ENCODE data around the gene AKTIP.
A peak's percentile ranks its signal among the peaks of the same experiment; 100 is the strongest.

The AKTIP gene

DNA sequence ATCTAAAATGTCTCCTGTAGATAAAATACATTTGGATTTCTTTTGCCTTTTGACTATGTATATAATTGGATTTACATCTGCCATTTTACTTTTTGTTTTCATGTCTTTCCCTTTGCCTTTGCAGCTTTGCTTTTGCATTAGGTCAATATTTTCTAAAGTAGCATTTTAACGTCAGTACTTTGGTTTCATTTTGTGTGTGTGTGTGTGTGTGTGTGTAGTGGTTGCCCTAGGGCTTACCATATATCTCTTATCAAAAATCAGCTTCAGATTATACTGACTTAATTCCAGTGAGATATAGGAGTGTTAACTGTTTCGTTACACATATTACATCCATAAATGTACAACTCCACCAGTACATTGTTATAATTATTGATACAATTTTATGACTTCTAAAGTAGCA lies 26.1 kb downstream of the AKTIP start:
- TF ChIP-seq, protein P1, sequence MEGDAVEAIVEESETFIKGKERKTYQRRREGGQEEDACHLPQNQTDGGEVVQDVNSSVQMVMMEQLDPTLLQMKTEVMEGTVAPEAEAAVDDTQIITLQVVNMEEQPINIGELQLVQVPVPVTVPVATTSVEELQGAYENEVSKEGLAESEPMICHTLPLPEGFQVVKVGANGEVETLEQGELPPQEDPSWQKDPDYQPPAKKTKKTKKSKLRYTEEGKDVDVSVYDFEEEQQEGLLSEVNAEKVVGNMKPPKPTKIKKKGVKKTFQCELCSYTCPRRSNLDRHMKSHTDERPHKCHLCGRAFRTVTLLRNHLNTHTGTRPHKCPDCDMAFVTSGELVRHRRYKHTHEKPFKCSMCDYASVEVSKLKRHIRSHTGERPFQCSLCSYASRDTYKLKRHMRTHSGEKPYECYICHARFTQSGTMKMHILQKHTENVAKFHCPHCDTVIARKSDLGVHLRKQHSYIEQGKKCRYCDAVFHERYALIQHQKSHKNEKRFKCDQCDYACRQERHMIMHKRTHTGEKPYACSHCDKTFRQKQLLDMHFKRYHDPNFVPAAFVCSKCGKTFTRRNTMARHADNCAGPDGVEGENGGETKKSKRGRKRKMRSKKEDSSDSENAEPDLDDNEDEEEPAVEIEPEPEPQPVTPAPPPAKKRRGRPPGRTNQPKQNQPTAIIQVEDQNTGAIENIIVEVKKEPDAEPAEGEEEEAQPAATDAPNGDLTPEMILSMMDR (conservative IDR thresholded peaks at IDR 0.05) = no peak
- TF ChIP-seq ZFX (IDR thresholded peaks at IDR 0.05) = no peak
- no peak overlapping the region for H3K27ac ChIP-seq

DNA sequence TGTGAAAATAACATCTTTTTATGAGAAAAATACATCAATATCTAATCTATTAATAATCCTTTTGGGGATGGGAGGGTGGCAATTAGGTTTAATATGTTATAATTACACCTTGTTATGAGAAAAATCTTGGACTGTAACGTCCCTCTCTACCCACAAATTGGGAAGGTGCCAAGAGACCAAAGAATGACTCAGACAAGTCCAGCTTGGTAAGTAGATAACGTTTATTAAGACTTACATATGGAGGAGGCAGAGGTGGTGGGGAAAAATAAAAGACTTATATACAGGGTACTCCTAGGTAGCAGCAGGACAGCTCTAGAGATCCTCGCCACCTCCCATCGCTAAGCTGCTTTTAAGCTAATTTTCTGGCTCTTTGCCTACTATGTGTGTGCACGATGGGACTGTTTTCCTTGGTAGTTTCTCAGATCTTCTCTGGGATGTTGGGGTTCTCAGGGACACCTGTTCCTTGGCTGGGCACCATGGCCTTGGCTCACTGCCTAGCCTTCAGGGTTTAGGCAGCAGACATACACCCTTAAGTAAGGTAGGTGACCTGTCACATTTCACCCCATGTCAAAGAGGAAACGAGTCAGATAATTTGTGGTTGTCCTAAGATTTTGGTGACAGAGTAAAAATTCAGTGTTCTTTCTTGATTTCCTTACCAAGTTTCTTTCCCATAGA lies 37.3 kb downstream of the AKTIP start:
- H3K27ac ChIP-seq = peak overlapping the region; percentile 70
- TF ChIP-seq, protein P1 (conservative IDR thresholded peaks at IDR 0.05) = no peak
- TF ChIP-seq ZFX (IDR thresholded peaks at IDR 0.05) = no peak

GRCh38 chr16:53458635-53459034 lies 44.4 kb downstream of the AKTIP start:
- H3K27ac ChIP-seq = no peak overlapping the region
- TF ChIP-seq, protein P1 (conservative IDR thresholded peaks at IDR 0.05) = no peak
- no peak for TF ChIP-seq ZFX (IDR thresholded peaks at IDR 0.05)

DNA sequence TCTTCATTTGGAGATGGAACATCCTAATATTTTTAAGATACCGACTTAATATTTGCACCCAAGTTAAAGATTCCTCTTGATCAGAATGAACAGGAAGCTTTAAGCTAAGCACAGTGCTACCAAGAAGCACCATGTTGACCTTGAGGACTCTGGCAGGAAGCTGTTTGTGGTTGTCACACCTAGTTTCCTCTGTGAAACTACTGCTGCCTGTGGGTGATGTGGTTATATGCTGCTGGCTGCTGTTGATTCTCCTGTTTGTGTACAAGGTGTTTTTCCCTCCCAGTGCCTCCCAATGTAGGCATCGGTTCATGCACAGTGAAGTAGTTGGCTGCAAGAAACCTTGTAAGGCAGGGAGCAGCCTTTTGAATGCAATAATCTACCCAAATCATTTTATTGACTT lies 45.3 kb downstream of the AKTIP start:
- H3K27ac ChIP-seq = no peak overlapping the region
- TF ChIP-seq, protein P1 (conservative IDR thresholded peaks at IDR 0.05) = no peak
- TF ChIP-seq ZFX (IDR thresholded peaks at IDR 0.05) = no peak

- no peak overlapping the region for H3K27ac ChIP-seq
- TF ChIP-seq ZFX (IDR thresholded peaks at IDR 0.05) = no peak
- TF ChIP-seq, protein P1 (conservative IDR thresholded peaks at IDR 0.05) = no peak
Measured at GRCh38 chr16:53456625-53457024, 46.4 kb downstream of the AKTIP start.

DNA sequence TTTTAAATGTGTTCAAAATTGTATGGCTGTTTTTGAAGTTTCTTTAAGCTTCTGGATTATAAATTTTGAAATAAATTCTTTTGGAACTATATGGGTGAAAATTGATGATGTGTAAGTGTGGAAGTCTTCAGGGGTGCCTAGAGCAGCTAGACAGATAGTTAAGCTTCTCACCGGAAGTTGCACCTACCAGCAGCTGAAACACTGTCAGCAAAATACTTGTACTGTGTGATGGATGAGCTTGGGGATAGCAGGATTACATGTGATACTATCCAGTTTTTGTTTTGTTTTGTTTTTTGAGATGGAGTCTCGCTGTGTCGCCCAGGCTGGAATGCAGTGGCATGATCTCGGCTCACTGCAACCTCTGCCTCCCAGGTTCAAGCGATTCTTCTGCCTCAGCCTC lies 49.1 kb downstream of the AKTIP start:
- no peak for TF ChIP-seq ZFX (IDR thresholded peaks at IDR 0.05)
- TF ChIP-seq, protein P1 (conservative IDR thresholded peaks at IDR 0.05) = no peak
- no peak overlapping the region for H3K27ac ChIP-seq

DNA sequence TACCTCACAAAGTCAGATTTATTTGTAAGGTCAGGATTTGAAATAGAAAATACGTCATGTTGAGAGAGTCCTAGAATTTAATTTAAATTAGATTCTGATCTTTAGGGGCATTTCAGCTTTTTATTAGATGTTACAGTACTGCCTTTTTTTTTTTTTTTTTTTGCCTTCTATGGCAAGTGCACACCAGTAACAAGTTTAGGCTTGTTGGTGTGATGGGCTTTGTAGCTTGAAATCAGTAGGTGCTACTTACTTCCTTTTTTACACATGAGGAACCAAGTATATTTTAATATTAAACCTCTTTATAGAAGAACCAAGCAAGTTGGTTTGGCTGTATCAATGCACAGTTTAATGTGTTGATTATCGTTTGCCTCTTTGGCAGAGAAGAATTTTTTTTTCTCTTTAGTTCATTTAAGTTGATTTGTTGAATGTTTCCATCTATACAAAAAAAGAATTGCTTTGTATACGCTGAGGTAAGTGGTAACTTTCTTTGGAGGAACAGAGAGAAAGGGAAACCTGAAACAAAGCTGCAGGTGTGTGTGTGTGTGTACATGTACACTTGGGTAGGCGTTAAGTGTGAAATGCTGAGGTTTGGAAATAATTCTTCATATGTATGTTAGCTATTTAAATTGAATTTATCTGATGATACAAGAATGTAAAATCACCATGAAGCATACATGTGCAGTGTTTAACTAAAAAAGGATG lies 53.0 kb downstream of the AKTIP start:
- H3K27ac ChIP-seq = no peak overlapping the region

More for the DNA sequence above, 53.0 kb downstream of the AKTIP start:
- no peak for TF ChIP-seq ZFX (IDR thresholded peaks at IDR 0.05)
- TF ChIP-seq, protein P1 (conservative IDR thresholded peaks at IDR 0.05) = no peak

Measured in C4-2B (cell line).